HG02798 (cell line): Measurements from ENCODE around the gene TMUB1.

ENCODE experiments used
- ATAC-seq: cut with Tn5 transposase; IDR thresholded peaks from one replicate; pipeline ENCODE4 v1.9.1; 2021; ENCODE audit warnings: mild to moderate bottlenecking; ENCODE audit not compliant: unreplicated experiment, poor library complexity

TMUB1 gene

GRCh38 chr7:151086802-151087244, 3.5 kb upstream of the TMUB1 start:
- no peak for ATAC-seq

DNA sequence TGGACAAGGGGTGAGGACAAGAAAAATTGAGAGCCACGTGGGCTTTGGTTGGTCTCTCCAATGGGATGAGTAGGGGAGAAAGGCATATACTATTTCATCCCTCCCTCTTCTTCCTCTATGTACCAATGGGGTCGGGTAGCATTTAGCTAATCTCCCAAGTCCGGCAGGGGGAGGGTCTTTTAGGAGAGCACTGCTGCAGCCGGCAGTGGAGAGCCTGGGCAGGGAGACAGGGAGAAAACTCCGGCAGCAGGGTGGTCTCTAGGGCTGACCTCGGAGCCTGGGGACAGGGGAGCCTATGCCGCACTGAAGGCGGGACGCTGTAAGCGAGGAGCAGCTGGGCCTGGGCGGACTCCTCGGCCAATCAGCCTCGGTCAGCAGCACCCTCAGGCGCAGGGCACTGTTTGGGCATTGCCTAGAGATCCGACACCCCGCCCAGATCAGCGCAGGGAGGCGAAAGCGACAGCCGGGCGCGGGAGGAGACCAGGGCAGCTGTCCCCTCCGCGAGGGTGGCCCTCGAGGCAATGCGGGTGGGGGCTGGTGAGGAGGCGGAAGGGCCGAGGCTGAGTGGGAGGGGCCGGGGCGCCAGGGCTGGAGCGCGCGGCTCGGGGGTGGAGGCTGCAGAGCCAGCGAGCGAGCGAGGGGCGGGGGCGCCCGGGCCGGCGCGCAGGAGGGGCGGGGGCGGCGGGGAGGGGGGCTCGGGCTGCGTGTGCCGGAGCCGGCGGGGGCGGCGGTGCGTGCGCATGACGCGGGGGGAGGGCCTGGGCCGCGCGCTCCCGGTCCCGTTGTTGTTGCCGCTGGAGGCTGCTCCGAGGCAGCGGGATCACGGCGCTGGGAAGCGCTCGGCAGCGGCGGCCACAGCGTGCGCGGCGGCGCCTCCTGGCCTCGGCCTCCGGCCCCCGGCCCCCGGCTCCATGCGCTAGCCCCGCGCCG, 2.7 kb upstream of the TMUB1 start, which contains the start of gene AGAP3:
AGAP3 (plus strand) TSS at position 785 of the 930 bp plus-strand sequence. CDS start 267 bp downstream, outside the sequence.
- peak; percentile 51 for ATAC-seq

DNA sequence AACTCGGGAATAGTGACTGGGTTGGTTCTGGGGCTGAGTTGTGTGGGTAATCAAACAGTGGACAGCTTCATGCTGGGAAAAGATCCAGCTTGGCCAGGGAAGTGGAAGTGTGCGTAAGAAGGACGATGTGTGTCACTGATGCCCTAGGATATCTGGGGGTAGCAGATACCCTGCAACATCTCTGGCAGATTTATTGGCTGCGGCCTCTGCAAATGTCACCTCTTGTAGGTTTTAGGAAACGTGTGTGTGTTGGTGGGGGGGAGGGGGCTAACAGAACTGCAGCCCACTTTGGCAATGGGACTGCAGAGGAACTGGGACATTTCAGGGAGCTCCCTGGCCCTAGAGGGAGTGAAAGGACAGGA, 2.0 kb upstream of the TMUB1 start:
- ATAC-seq: no peak

DNA sequence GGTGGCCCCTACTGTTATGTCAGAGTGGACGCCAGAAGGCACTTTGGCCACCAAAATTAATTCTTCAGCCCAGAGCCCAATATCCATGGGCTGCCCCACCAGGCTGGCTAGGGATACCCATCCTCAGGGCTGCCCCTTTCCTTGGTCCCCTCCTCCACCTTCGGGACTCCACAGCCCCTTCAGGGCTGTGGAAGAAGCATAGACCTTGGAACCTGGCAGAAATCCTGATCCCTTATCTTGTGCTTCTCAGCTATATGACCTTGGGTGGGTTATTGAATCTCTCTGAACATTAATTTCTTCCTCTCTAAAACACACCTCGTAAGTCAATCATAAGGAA, 499 bp upstream of the TMUB1 start:
- ATAC-seq: no peak

- no peak for ATAC-seq
Measured at GRCh38 chr7:151082141-151083070, 887 bp downstream of the TMUB1 start.

- ATAC-seq: no peak
Measured at GRCh38 chr7:151081170-151082101, 1.9 kb downstream of the TMUB1 start.

DNA sequence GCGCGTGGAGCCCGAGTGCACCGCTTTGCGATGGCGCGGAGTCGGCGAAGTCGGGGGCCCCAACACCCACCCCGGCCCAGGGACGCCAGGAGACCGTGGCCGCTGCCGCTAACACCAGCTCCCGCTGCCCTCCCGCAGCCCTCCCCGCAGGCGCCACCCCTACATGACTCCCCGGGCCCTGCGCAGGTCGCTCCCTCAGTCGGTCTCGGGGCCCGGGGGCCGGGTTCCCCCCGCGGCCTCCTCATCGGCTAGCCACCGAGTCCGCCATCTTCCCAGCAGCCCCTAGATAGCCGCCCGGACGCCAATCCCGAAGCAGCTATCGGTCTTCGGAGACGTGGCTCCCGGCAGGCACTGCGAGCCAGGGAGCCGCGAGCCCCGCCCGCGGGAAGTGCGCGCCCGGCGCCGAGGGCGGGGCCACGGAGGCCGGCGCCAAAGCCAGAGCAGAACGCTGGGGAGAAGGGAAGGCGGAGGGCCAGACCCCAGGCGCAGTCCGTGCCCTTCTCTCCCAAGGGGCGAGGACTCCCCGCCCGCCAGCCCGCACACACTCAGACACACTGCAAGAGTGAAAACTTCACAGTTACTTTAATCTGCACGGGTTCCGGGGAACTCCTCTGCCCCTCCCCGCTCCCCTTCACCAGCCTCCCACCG, 2.6 kb downstream of the TMUB1 start, which contains the start of gene FASTK:
FASTK (minus strand) TSS at position 288 of the 648 bp plus-strand sequence; CDS start at position 245, 43 bp downstream.
- peak; percentile 83 for ATAC-seq

DNA sequence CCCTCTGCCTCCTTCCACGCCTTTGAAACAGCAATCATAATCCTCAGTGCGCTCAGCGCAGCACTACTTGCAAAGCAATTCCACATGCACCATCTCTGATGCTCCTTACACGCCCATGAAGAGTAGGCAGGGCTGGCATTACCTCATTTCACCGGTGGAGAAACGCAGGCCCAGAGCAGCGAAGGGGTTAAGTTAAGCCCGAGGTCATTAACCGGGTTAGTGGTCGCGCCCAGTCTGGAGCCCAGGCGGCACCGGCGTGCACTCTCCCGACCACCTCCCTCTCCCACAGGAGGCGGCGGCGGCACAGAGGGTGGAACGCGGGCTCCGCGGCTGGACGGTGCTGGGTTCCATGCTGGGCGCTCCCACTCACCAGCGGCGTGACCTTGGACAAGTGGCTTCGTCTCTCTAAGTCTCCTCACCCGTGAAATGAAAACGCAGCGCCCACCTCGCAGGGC, 3.2 kb downstream of the TMUB1 start:
- ATAC-seq: no peak

GRCh38 chr7:151079199-151079910, 3.9 kb downstream of the TMUB1 start:
- ATAC-seq: no peak

GRCh38 chr7:151078233-151079040, 4.9 kb downstream of the TMUB1 start:
- ATAC-seq: no peak

- no peak for ATAC-seq
Measured at GRCh38 chr7:151077705-151078232, 5.5 kb downstream of the TMUB1 start.

GRCh38 chr7:151076863-151077704, 6.2 kb downstream of the TMUB1 start:
- ATAC-seq: no peak

- no peak for ATAC-seq
Measured at GRCh38 chr7:151075978-151076426, 7.3 kb downstream of the TMUB1 start.

- no peak for ATAC-seq
Measured at GRCh38 chr7:151075662-151075971, 7.7 kb downstream of the TMUB1 start.

DNA sequence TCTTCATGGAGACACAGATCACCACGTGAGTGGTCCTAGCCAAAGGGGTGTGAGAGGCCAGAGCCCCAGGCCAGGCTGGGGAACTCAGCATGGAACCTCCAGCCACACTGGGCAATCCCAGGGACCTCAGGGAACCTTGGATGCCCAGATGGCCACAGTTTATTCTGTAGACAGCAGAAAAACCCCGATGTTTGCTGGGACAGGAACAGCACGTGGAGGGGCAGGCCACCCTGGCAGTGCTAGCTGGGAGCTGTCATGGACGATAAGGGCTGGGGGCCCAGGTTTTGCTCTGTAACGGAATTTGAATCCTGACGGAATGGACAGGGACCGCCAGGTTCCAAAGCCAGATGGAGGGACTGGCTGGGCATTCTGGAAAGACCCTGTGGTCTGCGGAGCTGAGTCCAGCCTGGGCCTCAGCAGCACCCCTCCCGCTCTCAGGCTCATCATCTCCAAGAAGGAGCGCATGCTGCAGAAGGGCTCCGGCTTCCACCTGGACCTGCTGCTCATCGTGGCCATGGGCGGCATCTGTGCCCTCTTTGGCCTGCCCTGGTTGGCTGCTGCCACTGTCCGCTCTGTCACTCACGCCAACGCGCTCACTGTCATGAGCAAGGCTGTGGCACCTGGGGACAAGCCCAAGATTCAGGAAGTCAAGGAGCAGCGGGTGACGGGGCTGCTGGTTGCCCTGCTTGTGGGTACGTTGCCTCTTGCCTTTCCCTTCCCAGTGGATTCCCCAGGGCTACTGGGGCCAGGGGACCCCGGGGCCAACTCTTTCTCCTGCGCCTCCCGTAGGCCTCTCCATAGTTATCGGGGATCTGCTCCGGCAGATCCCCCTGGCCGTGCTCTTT, 8.3 kb downstream of the TMUB1 start:
- ATAC-seq: no peak

DNA sequence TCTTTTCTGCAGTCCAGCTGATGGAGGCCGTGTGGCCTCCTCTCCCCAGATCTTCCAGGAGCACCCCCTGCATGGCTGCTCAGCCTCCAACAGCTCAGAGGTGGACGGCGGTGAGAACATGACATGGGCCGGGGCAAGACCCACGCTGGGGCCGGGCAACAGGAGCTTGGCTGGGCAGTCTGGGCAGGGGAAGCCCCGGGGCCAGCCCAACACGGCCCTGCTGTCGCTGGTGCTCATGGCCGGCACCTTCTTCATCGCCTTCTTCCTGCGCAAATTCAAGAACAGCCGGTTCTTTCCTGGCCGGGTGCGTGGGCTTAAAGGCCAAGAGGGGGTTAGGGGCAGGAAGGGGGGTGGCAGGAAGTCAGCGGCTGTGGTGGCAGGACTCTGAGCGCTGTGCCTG, 9.3 kb downstream of the TMUB1 start:
- no peak for ATAC-seq
